HG02885 (cell line): Measurements from ENCODE around the gene CHD9.

ENCODE experiments used
- ATAC-seq: cut with Tn5 transposase; IDR thresholded peaks from one replicate; pipeline ENCODE4 v1.9.1; 2021; ENCODE audit warnings: mild to moderate bottlenecking; ENCODE audit not compliant: unreplicated experiment, poor library complexity

Gene CHD9

GRCh38 chr16:53123747-53124146, 69.0 kb downstream of the CHD9 start:
- ATAC-seq: no peak

GRCh38 chr16:53126390-53126789, 71.6 kb downstream of the CHD9 start:
- ATAC-seq: no peak

GRCh38 chr16:53129281-53130158, 74.7 kb downstream of the CHD9 start:
- ATAC-seq: no peak

DNA sequence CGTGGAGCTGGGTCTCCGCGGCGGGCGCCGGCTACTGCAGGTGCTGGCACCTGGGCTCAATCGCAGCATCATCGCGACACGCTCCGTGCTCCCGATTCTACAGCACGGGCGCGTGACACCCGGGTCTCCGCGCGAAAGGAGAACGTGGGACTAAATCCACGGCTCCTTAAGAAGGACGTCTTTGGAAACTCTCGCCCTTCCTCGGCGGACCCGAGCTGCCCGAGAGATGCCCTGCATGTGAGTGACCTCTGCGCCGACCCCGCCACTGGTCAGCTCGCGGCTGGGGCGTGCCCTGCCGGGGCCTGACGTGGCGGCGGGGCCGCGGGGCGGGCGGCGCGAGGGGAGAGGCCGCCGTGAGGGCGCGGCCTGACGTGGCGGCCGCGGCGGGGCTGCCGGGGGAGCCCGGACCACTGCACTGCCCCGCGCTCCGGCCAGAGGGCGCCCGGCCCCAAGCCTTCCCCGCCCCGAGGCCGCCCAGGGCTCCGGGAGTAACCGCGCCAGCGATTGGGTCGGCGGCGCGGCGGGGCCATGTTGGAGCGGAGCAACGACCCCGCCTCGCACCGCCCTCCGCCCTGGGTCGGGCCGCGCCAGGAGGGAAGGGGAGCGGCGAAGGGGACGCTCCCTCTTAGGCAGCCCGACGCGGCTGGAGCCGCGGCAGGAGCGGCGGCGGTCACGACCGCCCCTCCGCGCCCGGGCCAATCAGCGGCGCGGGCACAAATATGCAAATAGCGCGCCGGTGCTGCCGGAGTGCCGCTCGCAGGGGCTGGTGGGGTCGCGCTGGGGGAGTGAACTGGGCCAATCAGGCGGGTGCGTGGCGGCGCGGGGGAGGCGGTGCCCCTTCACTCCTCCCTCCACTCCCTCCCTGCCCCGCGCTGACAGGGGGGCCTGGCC, 75.6 kb downstream of the CHD9 start:
- ATAC-seq: peak; percentile 83

- peak; percentile 1 for ATAC-seq
Measured at GRCh38 chr16:53131050-53131362, 76.2 kb downstream of the CHD9 start.

DNA sequence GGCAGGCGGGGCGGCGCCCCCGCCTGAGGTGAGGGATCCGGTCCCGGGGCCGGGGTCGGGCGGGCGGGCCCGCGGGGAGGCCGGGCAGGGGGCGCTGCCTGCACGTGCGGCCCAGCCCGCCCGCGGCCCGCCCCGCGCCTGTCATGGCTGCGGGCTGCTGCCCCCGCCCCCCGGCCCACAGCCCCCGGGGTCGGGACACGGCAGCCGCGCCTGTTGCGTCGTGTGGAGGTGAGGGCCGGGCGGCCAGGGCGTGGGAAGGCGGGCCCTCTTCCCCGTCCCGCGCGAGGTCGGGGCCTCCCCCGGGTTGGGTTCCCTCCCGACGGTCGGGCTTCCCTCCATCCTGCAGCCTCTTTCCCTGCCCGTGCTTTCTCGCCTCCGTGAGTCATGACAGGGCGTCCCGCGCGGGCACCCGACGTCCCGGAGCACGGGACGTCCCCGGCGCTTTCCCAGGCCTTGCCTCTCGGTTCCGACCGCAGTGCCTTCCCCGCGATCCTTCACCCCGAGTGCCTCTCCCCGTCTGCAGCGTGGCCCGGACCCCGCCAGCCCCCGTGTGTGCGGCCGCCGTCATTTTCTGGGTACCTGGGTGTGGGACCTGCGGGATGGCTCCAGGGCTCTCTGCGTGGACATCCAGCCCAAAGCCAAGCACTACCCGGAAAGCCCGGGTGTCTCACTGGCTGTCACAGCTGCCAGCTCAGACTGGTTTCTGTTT, 76.7 kb downstream of the CHD9 start:
- ATAC-seq: peak; percentile 24

DNA sequence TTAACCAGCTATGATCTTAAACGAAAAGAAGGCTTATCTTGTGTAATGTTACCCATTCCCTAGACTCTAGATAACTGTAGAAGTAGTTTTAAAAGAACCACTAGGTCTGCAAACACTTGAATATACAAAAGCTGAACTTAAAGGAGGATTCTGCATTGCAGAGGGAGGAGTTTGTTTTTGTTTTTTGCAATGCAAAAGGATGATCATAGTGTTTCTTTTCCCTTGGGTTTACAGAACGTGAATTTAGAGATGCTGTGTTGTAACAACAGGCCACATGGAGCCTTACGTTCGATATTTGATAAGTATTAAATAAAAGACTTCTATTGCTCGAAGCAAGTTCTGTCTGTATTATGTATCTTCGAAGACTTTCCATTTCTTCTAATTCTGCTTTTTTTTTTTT, 77.6 kb downstream of the CHD9 start:
- no peak for ATAC-seq

- no peak for ATAC-seq
Measured at GRCh38 chr16:53135329-53135728, 80.5 kb downstream of the CHD9 start.

GRCh38 chr16:53142823-53143568, 88.2 kb downstream of the CHD9 start:
- no peak for ATAC-seq

DNA sequence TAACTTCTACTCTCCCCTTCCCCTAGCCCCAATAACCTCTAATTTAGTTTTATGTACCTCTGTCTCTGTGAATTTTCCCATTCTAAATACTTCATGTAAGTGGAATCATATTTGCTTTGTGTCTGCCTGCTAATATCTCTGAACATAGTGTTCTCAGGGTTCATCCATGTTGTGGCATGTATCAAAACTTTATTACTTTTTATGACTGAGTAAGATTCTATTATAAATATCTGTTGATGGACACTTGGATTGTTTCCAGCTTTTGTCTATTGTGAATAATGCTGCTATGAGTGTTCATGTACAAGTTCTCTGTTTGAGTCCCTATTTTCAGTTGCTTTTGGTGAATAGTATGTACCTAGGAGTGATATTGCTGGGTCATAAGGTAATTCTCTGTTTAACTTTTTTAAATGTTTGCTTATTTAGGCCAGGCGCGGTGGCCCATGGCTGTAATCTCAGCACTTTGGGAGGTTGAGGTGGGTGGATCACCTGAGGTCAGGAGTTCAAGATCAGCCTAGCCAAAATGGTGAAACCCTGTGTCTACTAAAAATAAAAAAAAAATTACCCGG, 92.8 kb downstream of the CHD9 start:
- no peak for ATAC-seq

DNA sequence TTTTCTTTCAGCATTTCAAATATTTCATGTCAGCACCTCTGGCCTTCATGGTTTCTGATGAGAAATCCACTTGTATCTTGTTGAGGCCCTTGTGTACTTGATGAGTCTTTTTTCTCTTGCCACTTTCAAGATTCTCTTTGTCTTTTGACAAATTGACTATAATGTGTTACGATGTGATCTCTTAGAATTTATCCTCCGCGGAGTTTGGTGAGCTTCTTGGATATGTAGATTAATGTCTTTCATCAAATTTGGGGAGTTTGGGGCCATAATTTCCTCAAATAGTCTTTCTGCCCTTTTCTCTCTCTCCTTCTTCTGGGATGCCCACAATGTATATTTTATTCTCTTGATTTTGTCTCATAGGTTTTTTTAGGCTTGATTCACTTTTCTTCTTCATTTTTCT, 96.0 kb downstream of the CHD9 start:
- ATAC-seq: no peak

DNA sequence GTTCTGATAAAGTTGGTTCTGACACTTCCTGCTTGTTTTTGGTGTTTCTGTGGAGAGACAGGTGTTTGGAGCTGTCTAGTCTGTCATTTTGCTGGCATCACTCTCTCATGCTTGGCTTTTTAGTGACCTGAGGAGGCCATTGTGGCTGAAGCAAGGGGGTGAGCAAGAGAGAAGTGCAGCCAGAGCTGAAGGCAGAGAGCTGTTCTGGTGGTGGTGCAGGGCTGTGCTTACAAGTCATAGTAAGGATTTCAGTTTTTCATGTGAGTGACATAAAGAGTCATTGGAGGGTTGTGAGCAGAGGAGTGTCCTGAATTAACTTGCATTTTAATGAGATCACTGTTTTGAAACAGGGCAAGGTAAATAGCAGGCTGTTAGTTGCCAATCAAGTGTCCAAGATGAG, 97.5 kb downstream of the CHD9 start:
- no peak for ATAC-seq

GRCh38 chr16:53153130-53153529, 98.3 kb downstream of the CHD9 start:
- ATAC-seq: no peak

GRCh38 chr16:53154513-53154912, 99.7 kb downstream of the CHD9 start:
- no peak for ATAC-seq

DNA sequence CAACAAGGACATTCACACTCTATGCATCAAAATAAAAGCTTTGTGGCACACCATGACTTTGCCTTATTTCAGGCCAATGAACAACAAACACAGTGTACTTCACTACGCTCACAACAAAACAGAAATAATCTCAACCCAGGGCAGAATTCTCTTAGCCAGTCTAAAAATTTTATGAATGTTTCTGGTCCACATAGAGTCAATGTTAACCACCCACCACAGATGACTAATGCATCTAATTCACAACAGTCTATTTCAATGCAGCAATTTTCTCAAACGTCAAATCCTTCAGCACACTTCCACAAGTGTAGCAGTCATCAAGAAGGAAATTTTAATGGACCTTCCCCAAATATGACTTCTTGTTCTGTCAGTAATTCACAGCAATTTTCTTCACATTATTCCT, 101.7 kb downstream of the CHD9 start:
- ATAC-seq: no peak

- peak; percentile 68 for ATAC-seq
Measured at GRCh38 chr16:53159781-53160436, 105.1 kb downstream of the CHD9 start.

DNA sequence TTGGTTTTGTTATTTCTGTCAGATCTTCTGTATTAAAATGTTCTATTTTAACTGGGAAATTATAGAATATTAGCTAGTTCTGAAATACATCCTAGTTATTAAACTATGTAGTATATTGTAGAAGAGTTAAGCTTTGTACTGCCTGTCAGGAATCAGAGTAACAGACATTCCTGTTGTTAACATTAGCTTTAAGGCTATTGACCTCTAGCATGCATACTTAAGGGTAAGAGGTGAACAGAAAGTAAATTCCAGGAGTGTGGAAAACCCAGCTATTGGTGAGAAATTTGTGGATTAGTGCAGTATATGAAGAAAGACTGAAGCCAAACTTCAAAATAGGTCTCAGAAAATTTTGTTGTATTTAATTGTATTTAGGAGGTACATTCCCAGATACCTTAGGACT, 111.3 kb downstream of the CHD9 start:
- ATAC-seq: no peak

DNA sequence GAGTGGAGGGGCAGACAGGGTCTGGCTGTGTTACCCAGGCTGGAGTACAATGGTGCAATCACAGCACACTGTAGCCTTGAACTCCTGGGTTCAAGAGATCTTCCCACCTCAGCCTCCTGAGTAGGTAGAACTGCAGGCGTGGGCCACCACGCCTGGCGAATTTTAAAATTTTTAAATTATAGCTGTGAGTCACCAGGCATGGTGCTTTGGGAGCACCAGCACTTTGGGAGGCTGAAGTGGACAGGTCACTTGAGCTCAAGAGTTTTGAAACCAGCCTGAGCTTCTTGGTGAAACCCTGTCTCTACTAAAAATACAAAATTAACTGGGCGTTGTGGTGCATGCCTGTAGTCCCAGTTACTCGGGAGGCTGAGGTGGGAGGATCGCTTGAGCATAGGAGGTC, 114.0 kb downstream of the CHD9 start:
- no peak for ATAC-seq

DNA sequence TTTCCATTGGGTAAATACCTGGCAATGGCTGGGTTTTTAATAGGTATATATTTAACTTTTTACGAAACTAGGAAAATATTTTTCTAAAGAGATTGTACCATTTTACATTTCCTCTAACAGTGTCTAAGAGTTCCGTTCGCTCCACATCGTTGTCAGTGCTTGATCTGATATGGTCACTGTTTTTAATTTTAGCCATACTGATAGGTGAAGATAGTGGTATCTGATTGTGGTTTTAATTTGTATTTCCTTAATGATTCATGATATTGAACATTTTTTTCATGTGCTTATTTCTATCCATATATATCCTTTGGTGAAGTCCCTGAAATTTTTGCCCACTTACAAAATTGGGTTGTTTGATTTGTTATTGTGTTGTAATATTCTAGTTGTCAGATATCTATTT, 117.7 kb downstream of the CHD9 start:
- no peak for ATAC-seq
